ENCODE results near the gene PODN. TPM values are rescaled to one million over a fixed set of nuclear protein-coding genes. Genes with fewer than 3 reads are reported as not detected.

PODN gene
- total RNA-seq, 6 donors from 2014 or later: 15.2 to 87.1 (median 53.1) TPM

- no peaks in the 10 kb centered on the region for H3K36me3 ChIP-seq
- TF ChIP-seq EP300 (IDR thresholded peaks at IDR 0.05) (no peak), CTCF (IDR thresholded peaks at IDR 0.05) (no peak), POLR2A (IDR thresholded peaks at IDR 0.05) (no peak), POLR2AphosphoS5 (IDR thresholded peaks at IDR 0.05) (no peak)
- DNase-seq (no peak), ATAC-seq (ENCODE audit: low FRiP score in 2 of 2) (no peak)
- no peak overlapping the region for H3K4me3 ChIP-seq
- H3K27ac ChIP-seq: no peak overlapping the region
- H3K9me3 ChIP-seq: no peaks in the 10 kb centered on the region
- peaks cover 0 to 5% (median 2%) of the 10 kb centered on the region in 4 donors for H3K4me1 ChIP-seq
- H3K27me3 ChIP-seq: no peaks in the 10 kb centered on the region
- WGBS, 2 donors: 89 to 97% methylated on average over 1 of the region's 1 CpG
Measured at GRCh38 chr1:53071915-53072314, 9.9 kb downstream of the PODN start.

- DNase-seq: no peak
- H3K27ac ChIP-seq: no peak overlapping the region
Measured at GRCh38 chr1:53073287-53073686, 11.3 kb downstream of the PODN start.

GRCh38 chr1:53073868-53074311 lies 11.9 kb downstream of the PODN start:
- no peak overlapping the region for H3K27ac ChIP-seq

More at GRCh38 chr1:53073287-53073686, 11.3 kb downstream of the PODN start:
- H3K4me1 ChIP-seq: no peaks in the 10 kb centered on the region
- H3K9me3 ChIP-seq: no peaks in the 10 kb centered on the region
- H3K4me3 ChIP-seq: no peak overlapping the region
- no peak for TF ChIP-seq EP300 (IDR thresholded peaks at IDR 0.05)
- TF ChIP-seq POLR2AphosphoS5 (IDR thresholded peaks at IDR 0.05): no peak
- no peak for TF ChIP-seq CTCF (IDR thresholded peaks at IDR 0.05)
- TF ChIP-seq POLR2A (IDR thresholded peaks at IDR 0.05): no peak
- H3K36me3 ChIP-seq: no peaks in the 10 kb centered on the region
- H3K27me3 ChIP-seq: no peaks in the 10 kb centered on the region
- WGBS, 2 donors: 92 to 94% methylated on average over 7 of the region's 7 CpGs
- ATAC-seq (ENCODE audit: low FRiP score in 2 of 2): no peak

GRCh38 chr1:53074313-53075154 lies 12.5 kb downstream of the PODN start:
- TF ChIP-seq CTCF (IDR thresholded peaks at IDR 0.05): no peak
- no peak for TF ChIP-seq POLR2AphosphoS5 (IDR thresholded peaks at IDR 0.05)
- no peak for TF ChIP-seq EP300 (IDR thresholded peaks at IDR 0.05)
- no peak for TF ChIP-seq POLR2A (IDR thresholded peaks at IDR 0.05)
- Histone ChIP-seq H3K9me3 (no peaks in the 10 kb centered on the region), H3K4me1 (no peaks in the 10 kb centered on the region), H3K27ac (no peak overlapping the region), H3K36me3 (no peaks in the 10 kb centered on the region), H3K4me3 (no peak overlapping the region), H3K27me3 (no peaks in the 10 kb centered on the region)
- ATAC-seq (ENCODE audit: low FRiP score in 2 of 2) (no peak), DNase-seq (no peak)
- WGBS, 2 donors: 91 to 96% methylated on average over 5 to 8 of the region's 8 CpGs

More at GRCh38 chr1:53073868-53074311, 11.9 kb downstream of the PODN start:
- 69 to 81% methylated on average over 5 to 6 of the region's 10 CpGs for WGBS, 2 donors
- DNase-seq (peak; percentile 9 to 65), ATAC-seq (ENCODE audit: low FRiP score in 2 of 2) (peak in 1 of 2 donors; percentile 35)
- Histone ChIP-seq H3K4me3 (no peak overlapping the region), H3K4me1 (no peaks in the 10 kb centered on the region), H3K36me3 (no peaks in the 10 kb centered on the region), H3K27me3 (no peaks in the 10 kb centered on the region), H3K9me3 (no peaks in the 10 kb centered on the region)
- TF ChIP-seq EP300 (IDR thresholded peaks at IDR 0.05) (no peak), POLR2A (IDR thresholded peaks at IDR 0.05) (no peak), POLR2AphosphoS5 (IDR thresholded peaks at IDR 0.05) (no peak)

DNA sequence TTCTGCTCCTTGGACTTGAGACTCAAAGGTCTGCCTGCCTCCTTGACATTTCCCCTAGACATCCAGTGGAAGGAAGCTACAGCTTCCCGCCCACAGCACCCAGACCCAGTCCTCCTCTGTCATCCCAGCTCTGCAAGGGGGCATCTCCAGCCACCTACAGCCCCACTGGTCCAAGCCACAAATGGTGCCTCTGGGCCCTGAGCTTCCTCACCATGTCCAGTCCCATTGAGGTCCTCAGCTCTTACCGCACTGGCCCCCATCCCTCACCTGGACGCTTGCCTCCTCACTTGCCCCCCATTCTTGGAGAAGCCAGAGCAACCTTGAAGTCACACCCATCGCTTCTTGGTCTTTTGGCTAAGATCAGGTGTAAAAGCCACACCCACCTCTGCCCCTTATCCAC lies 13.2 kb downstream of the PODN start:
- no peak for ATAC-seq (ENCODE audit: low FRiP score in 2 of 2)
- no peak overlapping the region for H3K27ac ChIP-seq
- WGBS, 2 donors: 94 to 97% methylated on average over 4 of the region's 4 CpGs

More for the DNA sequence above, 13.2 kb downstream of the PODN start:
- Histone ChIP-seq H3K9me3 (no peaks in the 10 kb centered on the region), H3K36me3 (no peaks in the 10 kb centered on the region), H3K27me3 (no peaks in the 10 kb centered on the region), H3K4me1 (no peaks in the 10 kb centered on the region), H3K4me3 (no peak overlapping the region)
- TF ChIP-seq CTCF (IDR thresholded peaks at IDR 0.05): no peak
- TF ChIP-seq POLR2AphosphoS5 (IDR thresholded peaks at IDR 0.05): no peak
- no peak for TF ChIP-seq POLR2A (IDR thresholded peaks at IDR 0.05)
- no peak for TF ChIP-seq EP300 (IDR thresholded peaks at IDR 0.05)
- DNase-seq: no peak
